Fibroblast of villous mesenchyme (primary cell): ENCODE measurements around the gene LRCH1. TPM values are rescaled to one million over a fixed set of nuclear protein-coding genes. Genes with fewer than 3 reads are reported as not detected.

Experiments used
- DNase-seq: peaks from one replicate; pipeline ENCODE4 v3.0.0-alpha.2; 2010; ENCODE audit warnings: low read depth
- H3K4me3 ChIP-seq: 2 replicates; pipeline ENCODE4 v1.5.1; 2011; ENCODE audit warnings: low read depth, mild to moderate bottlenecking, low read length
- CTCF ChIP-seq: IDR thresholded peaks from 2 replicates; pipeline ENCODE4 v1.5.1; 2012; ENCODE audit warnings: low read depth, mild to moderate bottlenecking, low read length; ENCODE audit not compliant: insufficient read depth
- total RNA-seq: library from RNA; depleted of rRNA; stranded (reverse); fragments of >200 nt; gene quantifications from 2 replicates; pipeline ENCODE4 v1.2.3, GENCODE V29; 2012

The LRCH1 gene
- total RNA-seq, 1 donor = 9.1 TPM

- no peak overlapping the region for H3K4me3 ChIP-seq
- no peak for DNase-seq
- TF ChIP-seq CTCF = no peak
These were observed 75.8 kb downstream of the LRCH1 start for GRCh38 chr13:46628622-46629365.

GRCh38 chr13:46629811-46630413 is 76.9 kb downstream of the LRCH1 start:
- no peak for DNase-seq
- no peak overlapping the region for H3K4me3 ChIP-seq
- TF ChIP-seq CTCF = no peak

- TF ChIP-seq CTCF = no peak
- H3K4me3 ChIP-seq = no peak overlapping the region
- peak; percentile 34 for DNase-seq
These were observed 77.6 kb downstream of the LRCH1 start for GRCh38 chr13:46630431-46631178.

GRCh38 chr13:46631179-46631542 is 78.2 kb downstream of the LRCH1 start:
- no peak for DNase-seq
- H3K4me3 ChIP-seq = no peak overlapping the region
- no peak for TF ChIP-seq CTCF

GRCh38 chr13:46632176-46632575 is 79.2 kb downstream of the LRCH1 start:
- DNase-seq = no peak
- H3K4me3 ChIP-seq = no peak overlapping the region
- TF ChIP-seq CTCF = no peak

- TF ChIP-seq CTCF = no peak
- H3K4me3 ChIP-seq = no peak overlapping the region
These were observed 80.4 kb downstream of the LRCH1 start for GRCh38 chr13:46633416-46633815.

More at GRCh38 chr13:46633416-46633815, 80.4 kb downstream of the LRCH1 start:
- peak; percentile 79 for DNase-seq
